GM23248 (cell line): ENCODE results near the gene NEDD4L.

Experiments
- EZH2 ChIP-seq: fragments of 200-600 bp; sonication (generic); IDR thresholded peaks from 2 replicates; pipeline ENCODE4 v1.6.1; 2018; ENCODE audit warnings: antibody characterized with exemption, mild to moderate bottlenecking; ENCODE audit not compliant: insufficient read depth, poor library complexity, severe bottlenecking
- EZH2phosphoT487 ChIP-seq: fragments of 200-600 bp; sonication (generic); IDR thresholded peaks from 2 replicates; pipeline ENCODE4 v1.6.1; 2018; ENCODE audit warnings: antibody characterized with exemption, moderate library complexity, mild to moderate bottlenecking, low read depth; ENCODE audit not compliant: insufficient read depth

DNA sequence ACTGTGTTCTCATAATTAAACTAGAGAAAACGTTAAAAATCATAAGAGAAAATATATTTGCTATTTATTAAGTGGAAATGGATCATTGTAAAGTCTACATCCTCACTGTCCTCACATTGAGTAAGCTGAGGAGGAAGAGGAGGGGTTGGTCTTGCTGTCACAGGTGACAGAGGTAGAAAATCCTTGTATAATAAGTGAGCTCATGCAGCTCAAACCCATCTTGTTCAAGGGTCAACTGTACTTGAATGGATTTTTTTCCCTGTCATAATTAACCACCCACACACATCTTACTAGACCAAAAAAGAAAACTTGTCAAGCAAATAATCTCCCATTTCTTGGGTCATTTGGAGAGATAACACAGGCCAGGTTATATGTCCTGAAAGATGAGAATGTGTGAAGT, 231.2 kb downstream of the NEDD4L start:
- TF ChIP-seq EZH2 (no peak), EZH2phosphoT487 (no peak)
